H1 (cell line): ENCODE measurements around the gene CHST11. TPM values are rescaled to one million over a fixed set of nuclear protein-coding genes. Genes with fewer than 3 reads are reported as not detected.

Experiments used
- CTCF ChIA-PET: fragments of 300-600 bp; sonication (Branson Sonifier 250); formaldehyde crosslinking; loops from one replicate; lab custom pipeline; 2021; ENCODE audit not compliant: partially characterized antibody; lab: Charles Lee
- POLR2A ChIA-PET: fragments of 300-600 bp; sonication (Branson Sonifier 250); formaldehyde crosslinking; loops from one replicate; lab custom pipeline; 2021; ENCODE audit warnings: inconsistent platforms; ENCODE audit not compliant: partially characterized antibody; lab: Charles Lee
- DNase-seq, 2 experiments: peaks; one replicate each; pipeline versions ENCODE4 v3.0.0 to v3.0.0-alpha.2; 2010 to 2022; ENCODE audit warnings: low spot score in 2 of 2, low read depth in 1 of 2, mixed read lengths in 1 of 2
- FAIRE-seq: peaks from 2 replicates; lab custom pipeline; 2011; peaks lifted over from hg19 to GRCh38; lab: Jason Lieb, UNC
- H2AFZ ChIP-seq: 2 replicates; pipeline ENCODE4 v1.8.1; 2012; ENCODE audit warnings: low read length, inconsistent platforms
- H2AK5ac ChIP-seq: 2 replicates; pipeline ENCODE4 v1.6.1; 2013; ENCODE audit warnings: low read depth, low read length
- H2BK120ac ChIP-seq: replicated peaks from 2 replicates; pipeline ENCODE3; 2013; ENCODE audit warnings: low read depth, low read length, inconsistent platforms
- H2BK12ac ChIP-seq: 2 replicates; pipeline ENCODE4 v1.6.1; 2013; ENCODE audit warnings: low read depth, low read length
- H2BK15ac ChIP-seq: 2 replicates; pipeline ENCODE4 v1.6.1; 2013; ENCODE audit warnings: low read length
- H2BK20ac ChIP-seq: 2 replicates; pipeline ENCODE4 v1.6.1; 2013; ENCODE audit warnings: low read length
- H2BK5ac ChIP-seq: 2 replicates; pipeline ENCODE4 v1.6.1; 2013; ENCODE audit warnings: low read depth, low read length
- H3K14ac ChIP-seq: 2 replicates; pipeline ENCODE4 v1.6.1; 2013; ENCODE audit warnings: inconsistent platforms; ENCODE audit not compliant: insufficient read length
- H3K18ac ChIP-seq: 2 replicates; pipeline ENCODE4 v1.6.1; 2013; ENCODE audit warnings: low read length; ENCODE audit errors: extremely low read depth
- H3K23ac ChIP-seq: 2 replicates; pipeline ENCODE4 v1.6.1; 2013; ENCODE audit warnings: inconsistent platforms; ENCODE audit not compliant: insufficient read length
- H3K23me2 ChIP-seq: 2 replicates; pipeline ENCODE4 v1.6.1; 2013; ENCODE audit warnings: low read depth, low read length
- H3K27ac ChIP-seq: 2 replicates; pipeline ENCODE4 v1.6.1; 2011; ENCODE audit warnings: low read depth, low read length, inconsistent platforms
- H3K27me3 ChIP-seq, 4 experiments: replicated peaks in 1 of 4; 1 replicate in 1 of 4; 2 replicates in 3 of 4; pipeline versions ENCODE4 v1.6.1 to v1.8.1; 2011 to 2013; ENCODE audit warnings: low read length in 3 of 4, mild to moderate bottlenecking in 3 of 4, inconsistent platforms in 2 of 4, mixed read lengths in 2 of 4, moderate library complexity in 1 of 4; ENCODE audit not compliant: control insufficient read depth in 3 of 4, insufficient read depth in 3 of 4; ENCODE audit errors: extremely low read depth in 1 of 4
- H3K36me3 ChIP-seq, 4 experiments: 2 replicates each; pipeline versions ENCODE4 v1.6.1 to v1.8.1; 2011 to 2013; ENCODE audit warnings: mild to moderate bottlenecking in 4 of 4, low read length in 3 of 4, moderate library complexity in 2 of 4, control low read depth in 1 of 4, inconsistent platforms in 1 of 4; ENCODE audit not compliant: insufficient read depth in 4 of 4, control insufficient read depth in 2 of 4
- H3K4ac ChIP-seq: replicated peaks from 2 replicates; pipeline ENCODE3; 2013; ENCODE audit warnings: low read length, low read depth, mixed read lengths, inconsistent platforms; ENCODE audit not compliant: insufficient read length
- H3K4me1 ChIP-seq, 4 experiments: replicated peaks in 1 of 4; 1 replicate in 1 of 4; 2 replicates in 3 of 4; pipeline versions ENCODE4 v1.6.1 to v1.8.1; 2011 to 2013; ENCODE audit warnings: low read length in 3 of 4, inconsistent platforms in 2 of 4, mixed read lengths in 1 of 4; ENCODE audit not compliant: insufficient read depth in 4 of 4, control insufficient read depth in 3 of 4
- H3K4me2 ChIP-seq, 2 experiments: 2 replicates each; pipeline versions ENCODE4 v1.6.1 to v1.8.1; 2011 to 2013; ENCODE audit warnings: low read depth in 2 of 2, low read length in 2 of 2, control low read depth in 1 of 2, inconsistent platforms in 1 of 2, mild to moderate bottlenecking in 1 of 2; ENCODE audit not compliant: insufficient read depth in 1 of 2
- H3K4me3 ChIP-seq, 4 experiments: fragments of 200-600, 300-600 bp in 1 of 4; sonication (generic), shearing (Covaris generic), sonication (Bioruptor Twin) in 1 of 4; 2 replicates each; pipeline versions ENCODE4 v1.5.1 to v1.8.1; 2011 to 2016; ENCODE audit warnings: low read length in 4 of 4, low read depth in 3 of 4, control low read depth in 2 of 4, inconsistent platforms in 2 of 4, mild to moderate bottlenecking in 2 of 4, mixed read lengths in 1 of 4, moderate library complexity in 1 of 4; ENCODE audit not compliant: insufficient read depth in 2 of 4; ENCODE audit errors: extremely low read depth in 1 of 4
- H3K56ac ChIP-seq: replicated peaks from 2 replicates; pipeline ENCODE3; 2013; ENCODE audit warnings: low read depth, mild to moderate bottlenecking, mixed read lengths, low read length, inconsistent platforms; ENCODE audit not compliant: insufficient read length
- H3K79me1 ChIP-seq: 2 replicates; pipeline ENCODE4 v1.6.1; 2013; ENCODE audit warnings: low read depth, low read length, control low read depth
- H3K79me2 ChIP-seq, 2 experiments: 2 replicates each; pipeline versions ENCODE4 v1.6.1 to v1.8.1; 2012 to 2013; ENCODE audit warnings: low read length in 2 of 2, mild to moderate bottlenecking in 2 of 2, inconsistent platforms in 1 of 2; ENCODE audit not compliant: insufficient read depth in 2 of 2, control insufficient read depth in 1 of 2
- H3K9ac ChIP-seq, 4 experiments: replicated peaks in 1 of 4; 1 replicate in 1 of 4; 2 replicates in 3 of 4; pipeline versions ENCODE4 v1.6.1 to v1.8.1; 2011 to 2013; ENCODE audit warnings: low read depth in 3 of 4, low read length in 3 of 4, control low read depth in 2 of 4, mild to moderate bottlenecking in 2 of 4, moderate library complexity in 2 of 4, inconsistent platforms in 1 of 4; ENCODE audit errors: extremely low read depth in 1 of 4
- H3K9me3 ChIP-seq, 2 experiments: 2 replicates each; pipeline versions ENCODE4 v1.6.1 to v1.8.1; 2012 to 2013; ENCODE audit warnings: mild to moderate bottlenecking in 2 of 2, moderate library complexity in 2 of 2, control low read depth in 1 of 2, inconsistent platforms in 1 of 2, low read depth in 1 of 2, low read length in 1 of 2, mixed read lengths in 1 of 2; ENCODE audit not compliant: insufficient read depth in 2 of 2
- H4K20me1 ChIP-seq, 2 experiments: replicated peaks in 1 of 2; 2 replicates each; pipeline versions ENCODE3 to v1.8.1; 2011 to 2013; ENCODE audit warnings: inconsistent platforms in 2 of 2, low read length in 2 of 2, mild to moderate bottlenecking in 1 of 2; ENCODE audit not compliant: insufficient read depth in 2 of 2, control insufficient read depth in 1 of 2
- H4K5ac ChIP-seq: 2 replicates; pipeline ENCODE4 v1.6.1; 2013; ENCODE audit warnings: low read length, low read depth, mixed read lengths, inconsistent platforms; ENCODE audit not compliant: insufficient read length
- H4K8ac ChIP-seq: 2 replicates; pipeline ENCODE4 v1.8.0; 2013; ENCODE audit warnings: mild to moderate bottlenecking, moderate library complexity, low read length, inconsistent platforms; ENCODE audit not compliant: insufficient read depth; ENCODE audit errors: extremely low read depth
- H4K91ac ChIP-seq: replicated peaks from 2 replicates; pipeline ENCODE3; 2013; ENCODE audit warnings: low read length, mixed read lengths, inconsistent platforms; ENCODE audit not compliant: insufficient read length
- ATF2 ChIP-seq: IDR thresholded peaks from 2 replicates; pipeline ENCODE4 v1.6.1; 2012; ENCODE audit warnings: low read length, inconsistent platforms
- CEBPB ChIP-seq: IDR thresholded peaks from 2 replicates; pipeline ENCODE4 v1.6.1; 2012; ENCODE audit warnings: low read depth, low read length
- CHD1 ChIP-seq: IDR thresholded peaks from 2 replicates; pipeline ENCODE4 v1.6.1; 2012; ENCODE audit warnings: low read depth, low read length, improper control_type of control experiment
- CTCF ChIP-seq, 3 experiments: IDR thresholded peaks; 1 replicate in 2 of 3; 2 replicates in 1 of 3; pipeline versions ENCODE4 v1.5.1 to v1.6.1; 2011; ENCODE audit warnings: low read length in 3 of 3, mild to moderate bottlenecking in 3 of 3, inconsistent platforms in 2 of 3, low read depth in 1 of 3, moderate library complexity in 1 of 3; ENCODE audit not compliant: insufficient read depth in 1 of 3; ENCODE audit errors: control extremely low read depth in 1 of 3
- EGR1 ChIP-seq: IDR thresholded peaks from 2 replicates; pipeline ENCODE4 v1.6.1; 2011; ENCODE audit warnings: low read depth, low read length, borderline replicate concordance
- HDAC2 ChIP-seq, 2 experiments: fragments of 300-600 bp in 1 of 2; sonication (generic) in 1 of 2; IDR thresholded peaks; 2 replicates each; pipeline ENCODE4 v1.6.1; 2011 to 2012; ENCODE audit warnings: low read depth in 2 of 2, low read length in 2 of 2, mild to moderate bottlenecking in 2 of 2, moderate library complexity in 2 of 2, borderline replicate concordance in 1 of 2, inconsistent platforms in 1 of 2
- KDM1A ChIP-seq: fragments of 200-600, 300-600 bp; sonication (generic); IDR thresholded peaks from 2 replicates; pipeline ENCODE4 v1.7.1; 2016; ENCODE audit warnings: mild to moderate bottlenecking, low read length, borderline replicate concordance
- NANOG ChIP-seq: IDR thresholded peaks from 2 replicates; pipeline ENCODE4 v1.6.1; 2011; ENCODE audit warnings: low read length, low read depth, mild to moderate bottlenecking, inconsistent platforms; ENCODE audit not compliant: insufficient read depth, poor library complexity, severe bottlenecking
- RBBP5 ChIP-seq: IDR thresholded peaks from 2 replicates; pipeline ENCODE4 v1.7.1; 2012; ENCODE audit warnings: low read depth, mild to moderate bottlenecking, inconsistent platforms, low read length, moderate library complexity, borderline replicate concordance
- WGBS, 2 experiments: shearing (Covaris generic) in 1 of 2; methylation state at CpG; one replicate each; pipeline versions ENCODE4 v1.1.6 to v1.1.7; 2013 to 2015; ENCODE audit warnings: low lambda C conversion rate in 2 of 2, mixed read lengths in 2 of 2, inconsistent platforms in 1 of 2, low coverage in 1 of 2, missing lambda C conversion rate in 1 of 2; ENCODE audit not compliant: insufficient replicate concordance in 2 of 2, insufficient coverage in 1 of 2, insufficient read length in 1 of 2; ENCODE audit errors: extremely low coverage in 1 of 2, missing lambda C conversion rate in 1 of 2; 5-methylcytosine and 5-hydroxymethylcytosine counted together
- polyA plus RNA-seq, 7 experiments: library from polyadenylated mRNA; depleted of rRNA in 3 of 7; stranded (reverse) in 5 of 7; unstranded in 2 of 7; fragments of >200 nt in 5 of 7; fragments of 200-250 nt in 2 of 7; gene quantifications; 1 replicate in 5 of 7; 2 replicates in 1 of 7; 4 replicates in 1 of 7; pipeline versions ENCODE4 v1.2.1 to v1.2.3, GENCODE V29; 2011 to 2013; ENCODE audit warnings: missing spikeins in 2 of 7, mixed read lengths in 2 of 7
- total RNA-seq: library from RNA; stranded (reverse); fragmentation: NEBNext Ultra II Directional; extraction: Animal tissue kit (Norgen Biotek cat#: 25700); gene quantifications from 2 replicates; pipeline ENCODE4 v1.2.1, GENCODE V29; 2021

Gene CHST11
- total and polyA plus RNA-seq, 2 of the 8 experiments (the other 6 are each of a cell fraction or from before 2014, with no cell fraction given): 14.4 to 20.8 TPM

- Histone ChIP-seq H3K23ac (no peak overlapping the region), H2BK120ac (no peak overlapping the region), H3K4me1 (no peaks in the 10 kb centered on the region), H2BK5ac (no peak overlapping the region), H3K14ac (no peak overlapping the region), H4K8ac (no peak overlapping the region), H2AFZ (no peak overlapping the region), H3K36me3 (no peaks in the 10 kb centered on the region; a peak in 1 of 8 replicates), H2BK12ac (no peak overlapping the region), H3K4ac (no peak overlapping the region), H3K27me3 (no peaks in the 10 kb centered on the region; a peak in 1 of 7 replicates), H3K4me3 (no peak overlapping the region), H3K9ac (no peak overlapping the region), H2AK5ac (no peak overlapping the region), H3K18ac (no peak overlapping the region), H2BK15ac (no peak overlapping the region), H4K20me1 (no peaks in the 10 kb centered on the region), H3K9me3 (peaks cover under 1 to 2% of the 10 kb centered on the region in 2 experiments; a peak in 1 of 4 replicates), H3K79me2 (no peaks in the 10 kb centered on the region), H3K4me2 (no peak overlapping the region), H4K5ac (no peak overlapping the region), H3K79me1 (no peaks in the 10 kb centered on the region), H3K56ac (no peak overlapping the region), H4K91ac (no peak overlapping the region), H2BK20ac (no peak overlapping the region), H3K27ac (no peak overlapping the region), H3K23me2 (no peaks in the 10 kb centered on the region)
- FAIRE-seq (no peak), DNase-seq (no peak)
- CTCF ChIA-PET: no interaction called here
- POLR2A ChIA-PET: no interaction called here
- 100% methylated on average over 1 of the region's 1 CpG; no CpG with 5 or more reads in 1 of the 2 experiments for WGBS, 2 experiments
- TF ChIP-seq CHD1: no peak
- TF ChIP-seq KDM1A: no peak
- TF ChIP-seq HDAC2 (IDR thresholded peaks at IDR 0.05; ENCODE audit: borderline replicate concordance in 1 of 2, low read depth in 2 of 2, low read length in 2 of 2): no peak
- TF ChIP-seq RBBP5: no peak
- no peak for TF ChIP-seq NANOG
- TF ChIP-seq CTCF (IDR thresholded peaks at IDR 0.05; ENCODE audit: control extremely low read depth in 1 of 3, insufficient read depth in 1 of 3, low read depth in 1 of 3, low read length in 3 of 3): no peak
- no peak for TF ChIP-seq CEBPB
- TF ChIP-seq EGR1: no peak
- no peak for TF ChIP-seq ATF2
These were observed 29.2 kb upstream of the CHST11 start for GRCh38 chr12:104427547-104427938.
